GM23248 (cell line): Measurements from ENCODE around the gene OR10C1. TPM values are rescaled to one million over a fixed set of nuclear protein-coding genes. Genes with fewer than 3 reads are reported as not detected.

Experiments used
- DNase-seq: peaks from one replicate; pipeline ENCODE4 v3.0.0-alpha.2; 2015
- H2AFZ ChIP-seq: fragments of 200-600 bp; sonication (generic); 2 replicates; pipeline ENCODE4 v1.6.1; 2016; ENCODE audit warnings: antibody characterized with exemption
- H3F3A ChIP-seq: fragments of 200-600 bp; sonication (generic); 2 replicates; pipeline ENCODE4 v1.6.1; 2016; ENCODE audit warnings: mild to moderate bottlenecking, antibody characterized with exemption, mixed run types; ENCODE audit not compliant: insufficient read depth
- H3K27ac ChIP-seq: fragments of 200-600 bp; sonication (generic); 2 replicates; pipeline ENCODE4 v1.5.1; 2016; ENCODE audit warnings: mild to moderate bottlenecking
- H3K27me3 ChIP-seq: fragments of 200-600 bp; sonication (generic); replicated peaks from 2 replicates; pipeline ENCODE4 v1.6.1; 2016; ENCODE audit warnings: mild to moderate bottlenecking; ENCODE audit not compliant: insufficient read depth
- H3K36me3 ChIP-seq: fragments of 200-600 bp; sonication (generic); 2 replicates; pipeline ENCODE4 v1.6.1; 2016; ENCODE audit warnings: low read depth, mild to moderate bottlenecking
- H3K4me1 ChIP-seq: fragments of 200-600 bp; sonication (generic); 2 replicates; pipeline ENCODE4 v1.6.1; 2016; ENCODE audit warnings: mild to moderate bottlenecking; ENCODE audit not compliant: insufficient read depth
- H3K4me2 ChIP-seq: fragments of 200-600 bp; sonication (generic); one replicate; pipeline ENCODE4 v1.6.1; 2016; ENCODE audit warnings: mild to moderate bottlenecking; ENCODE audit not compliant: unreplicated experiment
- H3K4me3 ChIP-seq: fragments of 200-600 bp; sonication (generic); 2 replicates; pipeline ENCODE4 v1.5.1; 2016; ENCODE audit warnings: mild to moderate bottlenecking
- H3K79me2 ChIP-seq: fragments of 200-600 bp; sonication (generic); 2 replicates; pipeline ENCODE4 v1.6.1; 2016; ENCODE audit warnings: mild to moderate bottlenecking; ENCODE audit not compliant: insufficient read depth
- H3K9ac ChIP-seq: fragments of 200-600 bp; sonication (generic); 2 replicates; pipeline ENCODE4 v1.6.1; 2016; ENCODE audit warnings: mild to moderate bottlenecking
- H3K9me2 ChIP-seq: fragments of 200-600 bp; sonication (generic); 2 replicates; pipeline ENCODE4 v1.6.1; 2016; ENCODE audit warnings: mixed run types, mild to moderate bottlenecking, moderate library complexity; ENCODE audit not compliant: insufficient read depth
- H3K9me3 ChIP-seq: fragments of 200-600 bp; sonication (generic); one replicate; pipeline ENCODE4 v1.6.1; 2017; ENCODE audit warnings: low read depth
- H4K20me1 ChIP-seq: fragments of 200-600 bp; sonication (generic); 2 replicates; pipeline ENCODE4 v1.6.0; 2016; ENCODE audit not compliant: insufficient read depth
- EZH2 ChIP-seq: fragments of 200-600 bp; sonication (generic); IDR thresholded peaks from 2 replicates; pipeline ENCODE4 v1.6.1; 2018; ENCODE audit warnings: antibody characterized with exemption, mild to moderate bottlenecking; ENCODE audit not compliant: insufficient read depth, poor library complexity, severe bottlenecking
- EZH2phosphoT487 ChIP-seq: fragments of 200-600 bp; sonication (generic); IDR thresholded peaks from 2 replicates; pipeline ENCODE4 v1.6.1; 2018; ENCODE audit warnings: antibody characterized with exemption, moderate library complexity, mild to moderate bottlenecking, low read depth; ENCODE audit not compliant: insufficient read depth
- WGBS, 2 experiments: methylation state at CpG; one replicate each; pipeline ENCODE4 v1.1.6; 2015 to 2017; ENCODE audit warnings: low lambda C conversion rate in 2 of 2, low coverage in 1 of 2; ENCODE audit errors: missing lambda C conversion rate in 2 of 2; 5-methylcytosine and 5-hydroxymethylcytosine counted together
- in situ Hi-C: fragments of 300-500 bp; cut with MboI; formaldehyde crosslinking; loops from 2 replicates; pipeline ENCODE4 v1.15.0; 2020
- polyA plus RNA-seq: library from polyadenylated mRNA; unstranded; fragments of >200 nt; fragmentation: Nextera tagmentation; extraction: Ambion mirVana; gene quantifications from 2 replicates; pipeline ENCODE4 v1.2.1, GENCODE V29; 2016
- total RNA-seq: library from RNA; depleted of rRNA; stranded (reverse); fragments of >200 nt; shearing (Covaris generic); gene quantifications from 2 replicates; pipeline ENCODE4 v1.2.3, GENCODE V29; 2014

The OR10C1 gene
- total and polyA plus RNA-seq, 2 experiments from 2014 or later = not detected

DNA sequence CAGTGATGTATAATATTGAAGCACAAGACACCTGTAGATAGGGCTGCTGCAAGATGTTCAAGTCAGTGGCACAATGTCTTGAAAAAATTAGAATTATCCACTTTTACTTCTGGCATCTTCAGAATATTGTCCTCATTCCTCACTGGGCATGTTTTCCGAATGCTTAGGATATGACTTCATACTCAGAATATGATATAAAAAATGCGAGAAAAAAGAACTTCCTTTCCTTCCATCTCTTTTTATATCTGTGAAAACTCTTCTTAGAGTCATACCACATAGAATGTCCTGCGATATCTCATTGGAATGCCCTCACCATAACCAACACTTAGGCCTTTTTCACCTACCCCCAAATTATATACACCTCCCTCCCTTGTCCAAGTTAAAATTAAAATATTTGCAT lies 44.1 kb downstream of the OR10C1 start:
- Histone ChIP-seq H3K4me3 (no peak overlapping the region), H3K79me2 (no peaks in the 10 kb centered on the region), H2AFZ (no peak overlapping the region), H3K9me2 (no peaks in the 10 kb centered on the region), H3K27me3 (no peaks in the 10 kb centered on the region), H4K20me1 (no peaks in the 10 kb centered on the region), H3K36me3 (no peaks in the 10 kb centered on the region), H3K9me3 (no peaks in the 10 kb centered on the region), H3F3A (no peaks in the 10 kb centered on the region), H3K27ac (no peak overlapping the region), H3K4me2 (no peak overlapping the region), H3K9ac (no peak overlapping the region), H3K4me1 (no peaks in the 10 kb centered on the region)
- DNase-seq = no peak
- TF ChIP-seq EZH2phosphoT487 = no peak
- no peak for TF ChIP-seq EZH2
- WGBS, 2 experiments = 3 to 9% methylated on average over 3 of the region's 3 CpGs
- in situ Hi-C loops = no loop called here

DNA sequence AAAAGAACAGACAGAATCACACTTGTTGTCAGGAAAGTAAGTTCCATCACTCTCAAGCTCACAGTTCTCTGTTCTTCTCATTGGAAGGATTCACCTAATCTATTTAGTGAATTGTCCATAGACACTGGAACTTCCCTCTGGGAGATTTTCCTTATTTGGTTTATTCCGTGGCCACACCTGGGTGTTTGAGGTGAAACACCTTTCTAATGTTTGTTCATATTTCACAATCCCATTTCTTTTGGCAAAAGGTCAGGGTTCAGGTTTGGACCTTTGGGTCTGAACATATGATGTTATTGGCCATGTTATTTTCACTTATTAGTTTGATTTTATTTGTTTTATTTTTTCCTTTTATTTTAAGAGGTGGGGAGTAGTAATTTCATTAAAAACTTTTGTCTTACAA lies 44.6 kb downstream of the OR10C1 start:
- DNase-seq = no peak
- 0 to 8% methylated on average over 1 of the region's 1 CpG for WGBS, 2 experiments

DNA sequence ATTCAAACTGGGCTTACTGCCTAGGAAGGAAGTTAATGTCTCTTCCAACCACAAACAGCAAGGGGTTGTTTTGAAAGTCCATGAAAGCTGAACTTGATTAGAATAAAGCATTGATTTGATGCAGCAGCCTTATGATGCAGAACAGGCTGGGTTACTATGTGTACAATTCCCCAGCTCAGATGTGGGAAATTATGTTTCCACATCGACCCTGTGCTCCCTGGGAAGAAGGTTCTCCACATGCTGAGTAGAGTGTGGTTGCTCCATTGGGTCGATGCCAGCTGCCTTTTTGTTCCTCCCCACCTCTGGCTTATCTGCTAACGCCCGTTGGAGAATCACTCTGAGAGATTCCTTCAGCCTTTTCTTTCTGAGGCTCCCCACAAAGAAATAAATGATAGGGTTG lies 47.5 kb downstream of the OR10C1 start:
- no peak for DNase-seq
- H3K9ac ChIP-seq = no peak overlapping the region
- H3K4me1 ChIP-seq = no peaks in the 10 kb centered on the region
- H3K9me3 ChIP-seq = no peaks in the 10 kb centered on the region
- in situ Hi-C loops = no loop called here
- no peaks in the 10 kb centered on the region for H3K9me2 ChIP-seq
- H3F3A ChIP-seq = no peaks in the 10 kb centered on the region
- no peak overlapping the region for H3K4me3 ChIP-seq
- no peak for TF ChIP-seq EZH2
- no peak for TF ChIP-seq EZH2phosphoT487
- H3K27ac ChIP-seq = no peak overlapping the region
- H4K20me1 ChIP-seq = no peaks in the 10 kb centered on the region
- no peaks in the 10 kb centered on the region for H3K36me3 ChIP-seq
- H3K79me2 ChIP-seq = no peaks in the 10 kb centered on the region
- H2AFZ ChIP-seq = no peak overlapping the region
- WGBS, 2 experiments = 0 to 5% methylated on average over 4 of the region's 4 CpGs
- H3K27me3 ChIP-seq = no peaks in the 10 kb centered on the region
- H3K4me2 ChIP-seq = no peak overlapping the region

More for the DNA sequence above, 44.6 kb downstream of the OR10C1 start:
- H3K4me2 ChIP-seq = no peak overlapping the region
- no peaks in the 10 kb centered on the region for H4K20me1 ChIP-seq
- no peak overlapping the region for H3K27ac ChIP-seq
- no peaks in the 10 kb centered on the region for H3K36me3 ChIP-seq
- H3K9me2 ChIP-seq = no peaks in the 10 kb centered on the region
- no peak overlapping the region for H3K9ac ChIP-seq
- H3K4me3 ChIP-seq = no peak overlapping the region
- no peaks in the 10 kb centered on the region for H3K9me3 ChIP-seq
- TF ChIP-seq EZH2phosphoT487 = no peak
- TF ChIP-seq EZH2 = no peak
- in situ Hi-C loops = no loop called here
- no peaks in the 10 kb centered on the region for H3K4me1 ChIP-seq
- no peak overlapping the region for H2AFZ ChIP-seq
- no peaks in the 10 kb centered on the region for H3K27me3 ChIP-seq
- H3F3A ChIP-seq = no peaks in the 10 kb centered on the region
- no peaks in the 10 kb centered on the region for H3K79me2 ChIP-seq

GRCh38 chr6:29487131-29487530 lies 48.0 kb downstream of the OR10C1 start:
- Histone ChIP-seq H3K27me3 (no peaks in the 10 kb centered on the region), H3F3A (no peaks in the 10 kb centered on the region), H3K9me3 (no peaks in the 10 kb centered on the region), H3K79me2 (no peaks in the 10 kb centered on the region), H3K4me1 (no peaks in the 10 kb centered on the region), H4K20me1 (no peaks in the 10 kb centered on the region), H3K4me3 (no peak overlapping the region), H3K9me2 (no peaks in the 10 kb centered on the region), H3K9ac (no peak overlapping the region), H3K4me2 (no peak overlapping the region), H3K27ac (no peak overlapping the region), H2AFZ (no peak overlapping the region), H3K36me3 (no peaks in the 10 kb centered on the region)
- 21 to 24% methylated on average over 5 of the region's 5 CpGs for WGBS, 2 experiments
- in situ Hi-C loops = no loop called here
- TF ChIP-seq EZH2 = no peak
- TF ChIP-seq EZH2phosphoT487 = no peak
- no peak for DNase-seq

GRCh38 chr6:29487660-29488059 lies 48.6 kb downstream of the OR10C1 start, which contains the start of gene MAS1L:
Gene MAS1L, minus strand, starts transcription at chr6:29487956. Its CDS starts 54 bp downstream, at chr6:29487902.
- no peaks in the 10 kb centered on the region for H3K9me2 ChIP-seq
- H3K79me2 ChIP-seq = no peaks in the 10 kb centered on the region
- H3K27ac ChIP-seq = no peak within 1 kb of the TSS
- TF ChIP-seq EZH2phosphoT487 (no peak), EZH2 (no peak)
- H3K27me3 ChIP-seq = no peaks in the 10 kb centered on the region
- no peaks in the 10 kb centered on the region for H4K20me1 ChIP-seq
- H3K4me3 ChIP-seq = no peak within 1 kb of the TSS
- no peaks in the 10 kb centered on the region for H3K4me1 ChIP-seq
- H3K4me2 ChIP-seq = no peak within 1 kb of the TSS
- no peak for DNase-seq
- 50 to 59% methylated on average over 2 of the region's 2 CpGs for WGBS, 2 experiments
- in situ Hi-C loops = no loop called here
- H2AFZ ChIP-seq = no peak within 1 kb of the TSS
- no peaks in the 10 kb centered on the region for H3K36me3 ChIP-seq
- no peaks in the 10 kb centered on the region for H3K9me3 ChIP-seq
- no peak within 1 kb of the TSS for H3K9ac ChIP-seq
- H3F3A ChIP-seq = no peaks in the 10 kb centered on the region
